ENCODE measurements around the gene BCAS4.

Gene BCAS4

DNA sequence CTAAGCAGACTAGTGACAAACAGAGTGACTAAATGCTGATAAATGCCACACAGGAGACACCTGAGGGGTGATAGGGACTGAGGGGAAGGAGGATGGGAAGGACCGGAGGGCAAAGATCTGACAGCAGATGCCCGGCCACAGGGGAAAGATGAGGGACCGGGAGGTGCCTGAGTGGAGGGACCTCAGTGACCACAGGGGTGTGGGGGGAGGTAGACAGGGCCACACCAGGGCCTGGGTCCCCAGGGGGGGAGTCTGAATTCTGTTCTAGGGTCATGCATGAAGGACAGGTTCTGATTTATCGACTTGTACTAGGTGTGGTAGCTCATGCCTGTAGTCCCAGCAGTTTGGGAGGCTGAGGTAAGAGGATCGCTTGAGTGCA lies 6.9 kb downstream of the BCAS4 start:
- peaks cover 79% of the 10 kb centered on the region for H3K36me3 ChIP-seq (ENCODE audit: control insufficient read depth, low read length)
- H3K4me3 ChIP-seq (ENCODE audit: low read length), result peak overlapping the region; percentile 71
- no peaks in the 10 kb centered on the region for H3K9me3 ChIP-seq (ENCODE audit: control insufficient read depth, insufficient read depth, low read length)
- peaks cover 93% of the 10 kb centered on the region for H3K79me2 ChIP-seq (ENCODE audit: control insufficient read depth, low read length)
- H3K27me3 ChIP-seq (ENCODE audit: control insufficient read depth, low read length), result no peaks in the 10 kb centered on the region
- H3K4me1 ChIP-seq (ENCODE audit: control insufficient read depth, low read length), result peaks cover 99% of the 10 kb centered on the region
- no peaks in the 10 kb centered on the region for H3K9me2 ChIP-seq (replicated peaks; ENCODE audit: control insufficient read depth, low read length)
- peak overlapping the region; percentile 95 for H3K27ac ChIP-seq (ENCODE audit: low read depth, low read length)
- no peaks in the 10 kb centered on the region for H4K20me1 ChIP-seq (ENCODE audit: control insufficient read depth, insufficient read depth, low read depth, low read length)
- peaks cover 73% of the 10 kb centered on the region for H3F3A ChIP-seq (ENCODE audit: control insufficient read depth, insufficient read depth)
- no peak for TF ChIP-seq EZH2phosphoT487 (IDR thresholded peaks at IDR 0.05; ENCODE audit: borderline replicate concordance, low read length)
- TF ChIP-seq, protein P1, sequence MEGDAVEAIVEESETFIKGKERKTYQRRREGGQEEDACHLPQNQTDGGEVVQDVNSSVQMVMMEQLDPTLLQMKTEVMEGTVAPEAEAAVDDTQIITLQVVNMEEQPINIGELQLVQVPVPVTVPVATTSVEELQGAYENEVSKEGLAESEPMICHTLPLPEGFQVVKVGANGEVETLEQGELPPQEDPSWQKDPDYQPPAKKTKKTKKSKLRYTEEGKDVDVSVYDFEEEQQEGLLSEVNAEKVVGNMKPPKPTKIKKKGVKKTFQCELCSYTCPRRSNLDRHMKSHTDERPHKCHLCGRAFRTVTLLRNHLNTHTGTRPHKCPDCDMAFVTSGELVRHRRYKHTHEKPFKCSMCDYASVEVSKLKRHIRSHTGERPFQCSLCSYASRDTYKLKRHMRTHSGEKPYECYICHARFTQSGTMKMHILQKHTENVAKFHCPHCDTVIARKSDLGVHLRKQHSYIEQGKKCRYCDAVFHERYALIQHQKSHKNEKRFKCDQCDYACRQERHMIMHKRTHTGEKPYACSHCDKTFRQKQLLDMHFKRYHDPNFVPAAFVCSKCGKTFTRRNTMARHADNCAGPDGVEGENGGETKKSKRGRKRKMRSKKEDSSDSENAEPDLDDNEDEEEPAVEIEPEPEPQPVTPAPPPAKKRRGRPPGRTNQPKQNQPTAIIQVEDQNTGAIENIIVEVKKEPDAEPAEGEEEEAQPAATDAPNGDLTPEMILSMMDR (IDR thresholded peaks at IDR 0.05; ENCODE audit: low read depth, low read length, poor library complexity, severe bottlenecking), result no peak
- peak overlapping the region; percentile 92 for H3K4me2 ChIP-seq (ENCODE audit: low read length)

DNA sequence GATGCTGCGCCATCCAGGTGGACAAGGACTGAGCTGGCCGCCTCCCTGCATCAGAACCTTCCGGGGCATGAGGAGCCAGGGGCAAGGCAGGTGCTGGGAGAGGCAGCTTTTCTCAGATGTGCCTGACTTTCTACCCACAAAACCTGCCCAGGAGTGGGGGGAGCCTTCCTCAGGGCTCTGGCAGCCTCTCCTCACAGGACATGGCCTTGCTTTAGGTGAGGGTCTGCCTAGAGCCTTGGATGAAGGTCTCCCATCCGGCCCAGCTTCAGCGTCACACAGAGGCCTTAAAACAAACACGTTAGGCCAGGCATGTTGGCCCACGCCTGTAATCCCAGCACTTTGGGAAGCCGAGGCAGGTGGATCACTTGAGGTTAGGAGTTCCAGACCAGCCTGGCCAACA lies 7.4 kb downstream of the BCAS4 start:
- no peaks in the 10 kb centered on the region for H3K9me3 ChIP-seq (ENCODE audit: control insufficient read depth, insufficient read depth, low read length)
- no peaks in the 10 kb centered on the region for H3K27me3 ChIP-seq (ENCODE audit: control insufficient read depth, low read length)
- peaks cover 73% of the 10 kb centered on the region for H3F3A ChIP-seq (ENCODE audit: control insufficient read depth, insufficient read depth)
- peak overlapping the region; percentile 95 for H3K27ac ChIP-seq (ENCODE audit: low read depth, low read length)
- peaks cover 74% of the 10 kb centered on the region for H3K36me3 ChIP-seq (ENCODE audit: control insufficient read depth, low read length)
- peaks cover 93% of the 10 kb centered on the region for H3K79me2 ChIP-seq (ENCODE audit: control insufficient read depth, low read length)
- TF ChIP-seq, protein P1 (IDR thresholded peaks at IDR 0.05; ENCODE audit: low read depth, low read length, poor library complexity, severe bottlenecking), result no peak
- TF ChIP-seq EZH2phosphoT487 (IDR thresholded peaks at IDR 0.05; ENCODE audit: borderline replicate concordance, low read length), result no peak
- no peaks in the 10 kb centered on the region for H4K20me1 ChIP-seq (ENCODE audit: control insufficient read depth, insufficient read depth, low read depth, low read length)
- H3K4me2 ChIP-seq (ENCODE audit: low read length), result peak overlapping the region; percentile 92
- H3K9me2 ChIP-seq (replicated peaks; ENCODE audit: control insufficient read depth, low read length), result no peaks in the 10 kb centered on the region
- peaks cover 99% of the 10 kb centered on the region for H3K4me1 ChIP-seq (ENCODE audit: control insufficient read depth, low read length)
- H3K4me3 ChIP-seq (ENCODE audit: low read length), result peak overlapping the region; percentile 71

DNA sequence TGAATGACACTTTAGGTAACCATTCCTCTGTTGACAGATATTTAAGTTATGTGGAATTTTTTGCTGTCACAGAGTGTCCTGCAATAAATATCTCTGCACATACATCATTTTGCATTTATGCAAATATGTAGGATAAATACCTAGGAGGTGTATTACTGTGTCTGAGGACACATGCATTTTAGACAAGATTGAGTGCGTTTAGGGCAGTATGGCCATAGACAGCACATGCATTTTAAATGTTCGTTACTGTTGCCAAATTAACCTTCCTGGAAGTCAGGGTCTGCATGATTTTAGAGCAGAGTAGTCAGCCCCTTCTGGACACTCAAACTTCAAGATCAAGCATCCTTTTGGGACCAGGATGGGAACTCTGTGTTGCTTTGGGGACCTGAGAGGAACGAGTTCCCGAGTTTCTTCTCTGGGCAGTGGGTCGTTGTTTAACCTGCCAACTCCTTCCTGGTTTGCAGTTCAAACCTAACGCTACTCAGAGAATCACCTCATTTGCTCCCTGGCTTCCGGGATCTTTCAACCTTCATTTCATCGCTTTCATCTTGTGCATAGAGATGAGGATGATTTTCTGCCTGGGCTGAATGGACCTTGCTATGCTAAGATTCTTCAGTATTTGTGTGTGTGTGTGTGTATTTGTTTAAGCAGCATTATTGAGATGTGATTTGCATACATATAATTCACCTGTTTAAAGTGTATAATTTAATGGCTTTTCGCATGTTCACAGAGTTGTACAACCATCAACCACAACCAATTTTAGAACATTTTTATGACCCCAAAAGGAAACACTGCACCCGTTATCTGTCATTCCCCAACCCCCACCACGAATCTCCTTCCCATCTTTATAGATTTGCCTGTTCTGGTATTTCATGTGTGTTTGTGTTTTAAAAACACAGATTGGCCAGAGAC lies 9.8 kb downstream of the BCAS4 start:
- H3K4me3 ChIP-seq (ENCODE audit: low read length), result peak overlapping the region; percentile 71
- no peaks in the 10 kb centered on the region for H3K9me2 ChIP-seq (replicated peaks; ENCODE audit: control insufficient read depth, low read length)
- H4K20me1 ChIP-seq (ENCODE audit: control insufficient read depth, insufficient read depth, low read depth, low read length), result no peaks in the 10 kb centered on the region
- peak overlapping the region; percentile 95 for H3K27ac ChIP-seq (ENCODE audit: low read depth, low read length)
- peak overlapping the region; percentile 92 for H3K4me2 ChIP-seq (ENCODE audit: low read length)
- TF ChIP-seq, protein P1 (IDR thresholded peaks at IDR 0.05; ENCODE audit: low read depth, low read length, poor library complexity, severe bottlenecking), result no peak
- no peak for TF ChIP-seq EZH2phosphoT487 (IDR thresholded peaks at IDR 0.05; ENCODE audit: borderline replicate concordance, low read length)
- peaks cover 93% of the 10 kb centered on the region for H3K79me2 ChIP-seq (ENCODE audit: control insufficient read depth, low read length)
- H3K4me1 ChIP-seq (ENCODE audit: control insufficient read depth, low read length), result peaks cover 100% of the 10 kb centered on the region
- peaks cover 3% of the 10 kb centered on the region; the same call in 1 of the 2 replicates for H3K9me3 ChIP-seq (ENCODE audit: control insufficient read depth, insufficient read depth, low read length)
- peaks cover 72% of the 10 kb centered on the region for H3F3A ChIP-seq (ENCODE audit: control insufficient read depth, insufficient read depth)
- peaks cover 67% of the 10 kb centered on the region for H3K36me3 ChIP-seq (ENCODE audit: control insufficient read depth, low read length)
- no peaks in the 10 kb centered on the region for H3K27me3 ChIP-seq (ENCODE audit: control insufficient read depth, low read length)

All from DOHH2 (cell line).